Nephron (organoid): ENCODE data around the gene CSNK2B.

Experiments
- H3K27ac Mint-ChIP-seq, 3 experiments: 2 replicates each; pipeline ENCODE4 v1.8.0; 2020; ENCODE audit warnings: mixed read lengths in 3 of 3, mild to moderate bottlenecking in 2 of 3, moderate library complexity in 1 of 3
- H3K27me3 Mint-ChIP-seq: 2 replicates; pipeline ENCODE4 v1.8.0; 2021; ENCODE audit warnings: low read depth, mild to moderate bottlenecking, moderate library complexity, mixed read lengths
- H3K36me3 Mint-ChIP-seq: 2 replicates; pipeline ENCODE4 v1.8.0; 2020; ENCODE audit warnings: low read depth, mixed read lengths
- H3K4me1 Mint-ChIP-seq: 2 replicates; pipeline ENCODE4 v1.8.0; 2020; ENCODE audit warnings: mixed read lengths
- H3K4me3 Mint-ChIP-seq, 3 experiments: 2 replicates each; pipeline ENCODE4 v1.8.0; 2020; ENCODE audit warnings: mild to moderate bottlenecking in 3 of 3, mixed read lengths in 3 of 3, moderate library complexity in 2 of 3
- H3K9me3 Mint-ChIP-seq: 2 replicates; pipeline ENCODE4 v1.8.0; 2020; ENCODE audit warnings: mixed read lengths
- TF ChIP-seq, protein P1 (sequence below), 3 experiments: fragments of 200-600 bp; sonication (generic); IDR thresholded peaks; one replicate each; pipeline ENCODE4 v1.5.0; 2021; ENCODE audit warnings: antibody characterized with exemption in 3 of 3; ENCODE audit not compliant: unreplicated experiment in 3 of 3

Gene CSNK2B

DNA sequence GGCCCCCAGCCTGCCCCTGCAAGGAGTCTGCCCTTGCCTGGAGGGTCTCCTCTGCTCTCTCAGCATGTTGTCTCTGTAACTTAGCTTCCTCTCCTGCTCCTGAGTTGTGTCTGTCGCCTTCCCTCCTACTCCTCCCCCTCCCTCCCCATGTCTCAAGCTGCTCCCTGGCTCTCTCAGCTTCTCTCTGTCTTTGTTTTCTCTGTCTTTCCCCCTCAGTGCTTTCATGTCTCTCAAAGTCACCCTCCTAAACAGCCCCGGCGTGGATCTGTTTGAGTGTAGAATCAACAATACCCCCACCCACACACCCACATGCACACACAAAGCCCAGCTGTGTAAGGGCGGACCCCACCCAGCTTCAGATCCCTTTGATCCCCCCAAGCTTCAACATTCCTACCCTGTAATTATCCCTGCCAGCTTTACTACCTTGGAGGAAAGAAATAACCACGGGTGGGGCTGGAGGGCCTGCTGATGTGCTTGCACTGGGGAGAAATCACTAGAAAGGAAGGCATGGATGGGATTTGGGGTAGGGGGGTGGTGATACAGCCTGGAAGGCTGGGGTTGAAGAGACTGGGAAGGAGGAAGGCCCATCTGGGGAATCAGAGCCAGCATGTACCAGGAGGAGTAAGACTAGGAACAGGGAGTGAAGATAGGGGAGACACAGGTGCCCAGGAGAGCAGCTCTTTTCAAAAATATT is 48.3 kb downstream of the CSNK2B start:
- peaks cover 5% of the 10 kb centered on the region for H3K27me3 Mint-ChIP-seq
- no peaks in the 10 kb centered on the region for H3K36me3 Mint-ChIP-seq
- peak overlapping the region; percentile 17 to 37 (median 28) for H3K4me3 Mint-ChIP-seq
- H3K27ac Mint-ChIP-seq = peak overlapping the region; percentile 83 to 93 (median 92)
- peaks cover 36% of the 10 kb centered on the region for H3K4me1 Mint-ChIP-seq
- H3K9me3 Mint-ChIP-seq = no peaks in the 10 kb centered on the region
- TF ChIP-seq, protein P1, sequence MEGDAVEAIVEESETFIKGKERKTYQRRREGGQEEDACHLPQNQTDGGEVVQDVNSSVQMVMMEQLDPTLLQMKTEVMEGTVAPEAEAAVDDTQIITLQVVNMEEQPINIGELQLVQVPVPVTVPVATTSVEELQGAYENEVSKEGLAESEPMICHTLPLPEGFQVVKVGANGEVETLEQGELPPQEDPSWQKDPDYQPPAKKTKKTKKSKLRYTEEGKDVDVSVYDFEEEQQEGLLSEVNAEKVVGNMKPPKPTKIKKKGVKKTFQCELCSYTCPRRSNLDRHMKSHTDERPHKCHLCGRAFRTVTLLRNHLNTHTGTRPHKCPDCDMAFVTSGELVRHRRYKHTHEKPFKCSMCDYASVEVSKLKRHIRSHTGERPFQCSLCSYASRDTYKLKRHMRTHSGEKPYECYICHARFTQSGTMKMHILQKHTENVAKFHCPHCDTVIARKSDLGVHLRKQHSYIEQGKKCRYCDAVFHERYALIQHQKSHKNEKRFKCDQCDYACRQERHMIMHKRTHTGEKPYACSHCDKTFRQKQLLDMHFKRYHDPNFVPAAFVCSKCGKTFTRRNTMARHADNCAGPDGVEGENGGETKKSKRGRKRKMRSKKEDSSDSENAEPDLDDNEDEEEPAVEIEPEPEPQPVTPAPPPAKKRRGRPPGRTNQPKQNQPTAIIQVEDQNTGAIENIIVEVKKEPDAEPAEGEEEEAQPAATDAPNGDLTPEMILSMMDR (IDR thresholded peaks at IDR 0.05; ENCODE audit: unreplicated experiment in 3 of 3) = no peak

DNA sequence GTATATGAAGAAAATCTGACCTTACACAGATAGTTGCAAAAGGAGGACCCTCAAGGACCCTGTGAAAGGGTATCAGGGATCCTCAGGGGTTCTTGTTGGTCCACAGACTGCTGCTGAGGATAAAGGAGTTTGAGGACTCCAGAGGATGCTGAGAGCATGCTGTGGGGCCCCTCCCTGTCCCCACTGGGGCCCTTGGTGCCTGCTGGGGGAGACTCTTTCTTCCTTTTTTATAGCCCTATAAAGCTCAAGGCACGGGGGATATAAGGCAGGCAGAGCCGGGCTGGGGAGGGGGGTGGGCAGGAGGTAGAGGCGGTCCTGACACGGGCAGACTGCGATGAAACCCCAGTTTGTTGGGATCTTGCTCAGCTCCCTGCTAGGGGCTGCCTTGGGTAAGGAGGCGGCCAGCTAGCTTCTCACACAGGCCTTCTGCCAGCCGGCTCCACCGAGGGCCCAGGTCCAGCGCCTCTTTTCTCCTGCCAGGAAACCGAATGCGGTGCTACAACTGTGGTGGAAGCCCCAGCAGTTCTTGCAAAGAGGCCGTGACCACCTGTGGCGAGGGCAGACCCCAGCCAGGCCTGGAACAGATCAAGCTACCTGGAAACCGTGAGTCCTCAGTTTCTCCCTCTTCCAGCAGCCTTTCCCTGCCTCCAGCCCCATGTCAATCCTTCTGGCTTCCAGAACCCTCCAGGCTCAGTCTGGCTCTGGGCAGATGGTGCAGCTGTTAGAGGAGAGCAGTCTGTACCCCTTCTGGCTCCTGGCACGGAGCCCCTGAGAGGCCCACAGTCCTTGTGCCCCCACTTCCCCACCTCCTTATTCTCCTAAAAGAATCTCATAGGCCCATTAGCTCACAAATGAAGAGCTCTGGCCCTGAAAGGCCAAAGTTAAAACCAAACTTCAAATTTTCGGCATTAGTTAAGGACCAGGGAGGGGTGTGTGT is 49.4 kb downstream of the CSNK2B start, which contains the start of gene LY6G6D:
TSS of gene LY6G6D (plus strand) at position 327 of the 937 bp plus-strand sequence. CDS start at position 335, 8 bp downstream.
- H3K4me1 Mint-ChIP-seq = peaks cover 36% of the 10 kb centered on the region

DNA sequence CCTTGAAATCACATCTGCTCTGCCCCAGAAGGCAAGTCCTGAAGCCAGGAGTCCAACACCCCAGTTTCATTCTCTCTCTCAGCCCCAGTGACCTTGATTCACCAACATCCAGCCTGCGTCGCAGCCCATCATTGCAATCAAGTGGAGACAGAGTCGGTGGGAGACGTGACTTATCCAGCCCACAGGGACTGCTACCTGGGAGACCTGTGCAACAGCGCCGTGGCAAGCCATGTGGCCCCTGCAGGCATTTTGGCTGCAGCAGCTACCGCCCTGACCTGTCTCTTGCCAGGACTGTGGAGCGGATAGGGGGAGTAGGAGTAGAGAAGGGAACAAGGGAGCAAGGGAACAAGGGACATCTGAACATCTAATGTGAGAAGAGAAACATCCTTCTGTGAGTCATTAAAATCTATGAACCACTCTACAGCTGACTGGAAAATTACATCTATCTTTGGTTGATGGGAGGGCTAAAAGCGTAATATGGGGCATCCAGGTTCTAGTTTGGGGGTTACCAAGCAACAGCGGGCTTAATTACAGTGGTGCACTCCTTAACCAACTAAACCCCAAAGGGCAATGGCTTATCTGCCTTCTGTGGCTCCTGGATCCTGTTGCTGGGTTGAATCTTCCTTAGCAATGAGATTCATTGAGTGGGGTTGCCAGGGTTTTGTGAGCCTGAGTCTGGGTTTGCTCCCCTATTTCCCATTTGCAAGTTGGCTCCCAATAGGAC is 51.8 kb downstream of the CSNK2B start:
- H3K27me3 Mint-ChIP-seq = peaks cover 5% of the 10 kb centered on the region
- no peaks in the 10 kb centered on the region for H3K9me3 Mint-ChIP-seq
- H3K4me3 Mint-ChIP-seq = no peak overlapping the region
- no peaks in the 10 kb centered on the region for H3K36me3 Mint-ChIP-seq
- TF ChIP-seq, protein P1 (IDR thresholded peaks at IDR 0.05; ENCODE audit: unreplicated experiment in 3 of 3) = no peak
- H3K27ac Mint-ChIP-seq = no peak overlapping the region
- H3K4me1 Mint-ChIP-seq = peaks cover 26% of the 10 kb centered on the region

More for the DNA sequence above, 49.4 kb downstream of the CSNK2B start, which contains the start of gene LY6G6D:
- H3K27ac Mint-ChIP-seq = peak within 1 kb of the TSS; percentile 83 to 93 (median 92)
- peak within 1 kb of the TSS in 2 of 3 experiments; percentile 28 to 37 for H3K4me3 Mint-ChIP-seq
- H3K9me3 Mint-ChIP-seq = no peaks in the 10 kb centered on the region
- TF ChIP-seq, protein P1 (IDR thresholded peaks at IDR 0.05; ENCODE audit: unreplicated experiment in 3 of 3) = no peak
- H3K27me3 Mint-ChIP-seq = peaks cover 8% of the 10 kb centered on the region
- H3K36me3 Mint-ChIP-seq = no peaks in the 10 kb centered on the region

DNA sequence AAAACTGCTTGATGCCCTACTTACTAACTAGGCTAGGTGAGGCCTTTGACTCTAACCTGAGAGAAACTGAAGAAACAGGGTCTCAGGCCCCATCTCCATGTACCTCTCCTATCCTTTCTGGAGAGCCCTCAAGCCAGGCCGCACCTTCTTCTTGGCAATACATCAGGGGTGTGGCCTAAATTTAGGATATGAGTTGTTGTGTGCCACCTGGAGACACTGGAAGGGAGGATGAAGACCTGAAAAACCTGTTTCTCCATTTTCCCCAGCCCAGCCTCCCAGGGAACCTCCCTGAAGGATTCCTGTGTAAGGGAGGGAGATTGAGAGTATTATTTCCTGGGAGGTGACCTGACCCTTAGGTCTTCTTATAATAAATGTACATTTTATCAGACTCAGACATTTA is 52.4 kb downstream of the CSNK2B start:
- Mint-ChIP-seq H3K36me3 (no peaks in the 10 kb centered on the region), H3K27me3 (peaks cover 4% of the 10 kb centered on the region), H3K4me3 (no peak overlapping the region), H3K9me3 (no peaks in the 10 kb centered on the region), H3K4me1 (peaks cover 21% of the 10 kb centered on the region), H3K27ac (no peak overlapping the region)
- TF ChIP-seq, protein P1 (IDR thresholded peaks at IDR 0.05; ENCODE audit: unreplicated experiment in 3 of 3) = no peak

DNA sequence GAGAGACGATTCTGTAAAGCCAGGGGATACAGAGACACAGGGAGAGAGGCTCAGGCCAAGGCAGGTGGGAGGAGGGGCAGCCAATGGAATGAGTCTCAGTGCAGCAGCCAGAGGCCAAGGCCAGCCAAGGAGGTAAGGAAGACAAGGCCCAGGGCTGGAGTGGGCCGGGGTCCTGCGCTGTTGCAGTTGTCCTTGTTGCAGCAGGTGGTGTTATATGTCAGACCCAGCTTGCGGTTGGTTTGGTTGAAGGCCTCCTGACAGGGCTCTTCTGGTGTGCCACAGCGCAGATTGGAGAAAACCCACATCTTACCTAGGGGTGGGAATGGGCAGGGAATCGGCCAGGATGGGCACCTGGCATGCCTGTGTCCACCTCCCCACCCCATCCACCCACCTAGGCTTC is 53.1 kb downstream of the CSNK2B start:
- TF ChIP-seq, protein P1 (IDR thresholded peaks at IDR 0.05; ENCODE audit: unreplicated experiment in 3 of 3) = no peak
- Mint-ChIP-seq H3K4me1 (peaks cover 15% of the 10 kb centered on the region), H3K4me3 (no peak overlapping the region), H3K36me3 (peaks cover 3% of the 10 kb centered on the region), H3K27ac (no peak overlapping the region), H3K9me3 (no peaks in the 10 kb centered on the region), H3K27me3 (peaks cover 4% of the 10 kb centered on the region)
